ENCODE results near the gene FILIP1. TPM values are rescaled to one million over a fixed set of nuclear protein-coding genes. Genes with fewer than 3 reads are reported as not detected.

FILIP1 gene
- total RNA-seq, 1 experiment from 2014 or later, result 2.9 TPM

DNA sequence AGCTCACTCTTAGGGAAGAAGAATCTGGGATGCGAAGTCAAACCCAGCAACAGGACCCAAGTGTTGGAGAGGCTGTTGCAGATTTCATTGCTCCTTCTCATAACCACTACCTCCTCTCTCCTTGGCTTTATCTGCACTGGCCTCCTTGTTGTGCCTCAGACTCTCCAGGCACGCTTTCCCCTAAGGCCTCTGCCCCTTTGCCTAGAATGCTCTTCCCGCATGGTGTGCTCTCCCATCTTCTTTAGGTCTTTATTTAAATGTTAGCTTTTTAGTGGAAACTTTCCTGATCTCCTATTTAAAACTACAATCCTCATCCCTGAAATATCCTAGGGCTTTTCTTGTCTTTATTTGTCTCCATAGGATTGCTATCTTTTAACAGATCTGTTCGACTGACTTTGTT, 114.1 kb downstream of the FILIP1 start (continued):
- TF ChIP-seq, protein P1, sequence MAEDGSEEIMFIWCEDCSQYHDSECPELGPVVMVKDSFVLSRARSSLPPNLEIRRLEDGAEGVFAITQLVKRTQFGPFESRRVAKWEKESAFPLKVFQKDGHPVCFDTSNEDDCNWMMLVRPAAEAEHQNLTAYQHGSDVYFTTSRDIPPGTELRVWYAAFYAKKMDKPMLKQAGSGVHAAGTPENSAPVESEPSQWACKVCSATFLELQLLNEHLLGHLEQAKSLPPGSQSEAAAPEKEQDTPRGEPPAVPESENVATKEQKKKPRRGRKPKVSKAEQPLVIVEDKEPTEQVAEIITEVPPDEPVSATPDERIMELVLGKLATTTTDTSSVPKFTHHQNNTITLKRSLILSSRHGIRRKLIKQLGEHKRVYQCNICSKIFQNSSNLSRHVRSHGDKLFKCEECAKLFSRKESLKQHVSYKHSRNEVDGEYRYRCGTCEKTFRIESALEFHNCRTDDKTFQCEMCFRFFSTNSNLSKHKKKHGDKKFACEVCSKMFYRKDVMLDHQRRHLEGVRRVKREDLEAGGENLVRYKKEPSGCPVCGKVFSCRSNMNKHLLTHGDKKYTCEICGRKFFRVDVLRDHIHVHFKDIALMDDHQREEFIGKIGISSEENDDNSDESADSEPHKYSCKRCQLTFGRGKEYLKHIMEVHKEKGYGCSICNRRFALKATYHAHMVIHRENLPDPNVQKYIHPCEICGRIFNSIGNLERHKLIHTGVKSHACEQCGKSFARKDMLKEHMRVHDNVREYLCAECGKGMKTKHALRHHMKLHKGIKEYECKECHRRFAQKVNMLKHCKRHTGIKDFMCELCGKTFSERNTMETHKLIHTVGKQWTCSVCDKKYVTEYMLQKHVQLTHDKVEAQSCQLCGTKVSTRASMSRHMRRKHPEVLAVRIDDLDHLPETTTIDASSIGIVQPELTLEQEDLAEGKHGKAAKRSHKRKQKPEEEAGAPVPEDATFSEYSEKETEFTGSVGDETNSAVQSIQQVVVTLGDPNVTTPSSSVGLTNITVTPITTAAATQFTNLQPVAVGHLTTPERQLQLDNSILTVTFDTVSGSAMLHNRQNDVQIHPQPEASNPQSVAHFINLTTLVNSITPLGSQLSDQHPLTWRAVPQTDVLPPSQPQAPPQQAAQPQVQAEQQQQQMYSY (CRISPR knock-in tag; IDR thresholded peaks at IDR 0.05), result no peak
- TF ChIP-seq GABPB1 (CRISPR knock-in tag; IDR thresholded peaks at IDR 0.05) (no peak), ESRRA (CRISPR knock-in tag; IDR thresholded peaks at IDR 0.05; ENCODE audit: borderline replicate concordance) (no peak), TEAD4 (CRISPR knock-in tag; IDR thresholded peaks at IDR 0.05) (no peak)

DNA sequence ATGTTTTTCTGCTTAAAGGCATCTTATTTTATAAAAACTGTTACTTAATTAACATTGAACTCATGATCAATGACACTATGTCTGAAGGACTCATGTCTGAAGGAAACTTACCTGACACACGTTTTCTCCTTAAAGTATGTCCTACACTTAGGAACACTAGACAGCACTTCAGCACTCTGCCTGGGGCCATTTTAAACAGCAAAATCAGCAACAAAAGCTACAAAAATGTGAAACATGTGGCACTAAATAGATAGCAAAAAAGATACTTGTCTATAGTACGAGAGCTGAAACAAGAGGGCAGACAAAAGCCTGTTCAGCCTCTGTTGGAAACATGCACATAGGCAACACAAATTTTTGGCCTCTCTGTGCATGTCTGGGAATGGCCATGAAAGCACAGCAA, 115.5 kb downstream of the FILIP1 start:
- Mint-ChIP-seq H3K9me3 (peaks cover under 1% of the 10 kb centered on the region), H3K27me3 (ENCODE audit: low read depth) (no peaks in the 10 kb centered on the region), H3K36me3 (no peaks in the 10 kb centered on the region), H3K4me1 (peaks cover 51% of the 10 kb centered on the region), H3K4me3 (no peak overlapping the region), H3K27ac (no peak overlapping the region)
- ChIA-PET CTCF (interaction anchor here (2.5 kb wide), 1 partner anchor 10 kb away, joined by 10 read pairs; no protein-coding TSS in a partner anchor), POLR2A (no interaction called here)
- DNase-seq (ENCODE audit: low spot score), result no peak
- ATAC-seq, result no peak
- TF ChIP-seq NR2C2 (CRISPR knock-in tag; IDR thresholded peaks at IDR 0.05), result no peak
- TF ChIP-seq ZNF263 (CRISPR knock-in tag; IDR thresholded peaks at IDR 0.05; ENCODE audit: low read depth), result no peak
- TF ChIP-seq, protein P2, sequence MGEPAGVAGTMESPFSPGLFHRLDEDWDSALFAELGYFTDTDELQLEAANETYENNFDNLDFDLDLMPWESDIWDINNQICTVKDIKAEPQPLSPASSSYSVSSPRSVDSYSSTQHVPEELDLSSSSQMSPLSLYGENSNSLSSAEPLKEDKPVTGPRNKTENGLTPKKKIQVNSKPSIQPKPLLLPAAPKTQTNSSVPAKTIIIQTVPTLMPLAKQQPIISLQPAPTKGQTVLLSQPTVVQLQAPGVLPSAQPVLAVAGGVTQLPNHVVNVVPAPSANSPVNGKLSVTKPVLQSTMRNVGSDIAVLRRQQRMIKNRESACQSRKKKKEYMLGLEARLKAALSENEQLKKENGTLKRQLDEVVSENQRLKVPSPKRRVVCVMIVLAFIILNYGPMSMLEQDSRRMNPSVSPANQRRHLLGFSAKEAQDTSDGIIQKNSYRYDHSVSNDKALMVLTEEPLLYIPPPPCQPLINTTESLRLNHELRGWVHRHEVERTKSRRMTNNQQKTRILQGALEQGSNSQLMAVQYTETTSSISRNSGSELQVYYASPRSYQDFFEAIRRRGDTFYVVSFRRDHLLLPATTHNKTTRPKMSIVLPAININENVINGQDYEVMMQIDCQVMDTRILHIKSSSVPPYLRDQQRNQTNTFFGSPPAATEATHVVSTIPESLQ (CRISPR knock-in tag; IDR thresholded peaks at IDR 0.05), result no peak
- TF ChIP-seq, protein P3, sequence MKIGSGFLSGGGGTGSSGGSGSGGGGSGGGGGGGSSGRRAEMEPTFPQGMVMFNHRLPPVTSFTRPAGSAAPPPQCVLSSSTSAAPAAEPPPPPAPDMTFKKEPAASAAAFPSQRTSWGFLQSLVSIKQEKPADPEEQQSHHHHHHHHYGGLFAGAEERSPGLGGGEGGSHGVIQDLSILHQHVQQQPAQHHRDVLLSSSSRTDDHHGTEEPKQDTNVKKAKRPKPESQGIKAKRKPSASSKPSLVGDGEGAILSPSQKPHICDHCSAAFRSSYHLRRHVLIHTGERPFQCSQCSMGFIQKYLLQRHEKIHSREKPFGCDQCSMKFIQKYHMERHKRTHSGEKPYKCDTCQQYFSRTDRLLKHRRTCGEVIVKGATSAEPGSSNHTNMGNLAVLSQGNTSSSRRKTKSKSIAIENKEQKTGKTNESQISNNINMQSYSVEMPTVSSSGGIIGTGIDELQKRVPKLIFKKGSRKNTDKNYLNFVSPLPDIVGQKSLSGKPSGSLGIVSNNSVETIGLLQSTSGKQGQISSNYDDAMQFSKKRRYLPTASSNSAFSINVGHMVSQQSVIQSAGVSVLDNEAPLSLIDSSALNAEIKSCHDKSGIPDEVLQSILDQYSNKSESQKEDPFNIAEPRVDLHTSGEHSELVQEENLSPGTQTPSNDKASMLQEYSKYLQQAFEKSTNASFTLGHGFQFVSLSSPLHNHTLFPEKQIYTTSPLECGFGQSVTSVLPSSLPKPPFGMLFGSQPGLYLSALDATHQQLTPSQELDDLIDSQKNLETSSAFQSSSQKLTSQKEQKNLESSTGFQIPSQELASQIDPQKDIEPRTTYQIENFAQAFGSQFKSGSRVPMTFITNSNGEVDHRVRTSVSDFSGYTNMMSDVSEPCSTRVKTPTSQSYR (CRISPR knock-in tag; IDR thresholded peaks at IDR 0.05), result no peak
- TF ChIP-seq, protein P4, sequence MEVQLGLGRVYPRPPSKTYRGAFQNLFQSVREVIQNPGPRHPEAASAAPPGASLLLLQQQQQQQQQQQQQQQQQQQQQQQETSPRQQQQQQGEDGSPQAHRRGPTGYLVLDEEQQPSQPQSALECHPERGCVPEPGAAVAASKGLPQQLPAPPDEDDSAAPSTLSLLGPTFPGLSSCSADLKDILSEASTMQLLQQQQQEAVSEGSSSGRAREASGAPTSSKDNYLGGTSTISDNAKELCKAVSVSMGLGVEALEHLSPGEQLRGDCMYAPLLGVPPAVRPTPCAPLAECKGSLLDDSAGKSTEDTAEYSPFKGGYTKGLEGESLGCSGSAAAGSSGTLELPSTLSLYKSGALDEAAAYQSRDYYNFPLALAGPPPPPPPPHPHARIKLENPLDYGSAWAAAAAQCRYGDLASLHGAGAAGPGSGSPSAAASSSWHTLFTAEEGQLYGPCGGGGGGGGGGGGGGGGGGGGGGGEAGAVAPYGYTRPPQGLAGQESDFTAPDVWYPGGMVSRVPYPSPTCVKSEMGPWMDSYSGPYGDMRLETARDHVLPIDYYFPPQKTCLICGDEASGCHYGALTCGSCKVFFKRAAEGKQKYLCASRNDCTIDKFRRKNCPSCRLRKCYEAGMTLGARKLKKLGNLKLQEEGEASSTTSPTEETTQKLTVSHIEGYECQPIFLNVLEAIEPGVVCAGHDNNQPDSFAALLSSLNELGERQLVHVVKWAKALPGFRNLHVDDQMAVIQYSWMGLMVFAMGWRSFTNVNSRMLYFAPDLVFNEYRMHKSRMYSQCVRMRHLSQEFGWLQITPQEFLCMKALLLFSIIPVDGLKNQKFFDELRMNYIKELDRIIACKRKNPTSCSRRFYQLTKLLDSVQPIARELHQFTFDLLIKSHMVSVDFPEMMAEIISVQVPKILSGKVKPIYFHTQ (CRISPR knock-in tag; IDR thresholded peaks at IDR 0.05), result no peak
- TF ChIP-seq, protein P5, sequence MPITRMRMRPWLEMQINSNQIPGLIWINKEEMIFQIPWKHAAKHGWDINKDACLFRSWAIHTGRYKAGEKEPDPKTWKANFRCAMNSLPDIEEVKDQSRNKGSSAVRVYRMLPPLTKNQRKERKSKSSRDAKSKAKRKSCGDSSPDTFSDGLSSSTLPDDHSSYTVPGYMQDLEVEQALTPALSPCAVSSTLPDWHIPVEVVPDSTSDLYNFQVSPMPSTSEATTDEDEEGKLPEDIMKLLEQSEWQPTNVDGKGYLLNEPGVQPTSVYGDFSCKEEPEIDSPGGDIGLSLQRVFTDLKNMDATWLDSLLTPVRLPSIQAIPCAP (CRISPR knock-in tag; IDR thresholded peaks at IDR 0.05), result no peak
- TF ChIP-seq FOXP1 (CRISPR knock-in tag; IDR thresholded peaks at IDR 0.05; ENCODE audit: borderline replicate concordance), result no peak
- TF ChIP-seq NR3C1 (CRISPR knock-in tag; conservative IDR thresholded peaks at IDR 0.05; ENCODE audit: low read depth), result no peak
- no peak for TF ChIP-seq SMAD3 (CRISPR knock-in tag; IDR thresholded peaks at IDR 0.05; ENCODE audit: borderline replicate concordance)
- TF ChIP-seq EMX1 (CRISPR knock-in tag; IDR thresholded peaks at IDR 0.05), result no peak
- no peak for TF ChIP-seq NFATC4 (CRISPR knock-in tag; IDR thresholded peaks at IDR 0.05)
- no peak for TF ChIP-seq ZNF219 (CRISPR knock-in tag; IDR thresholded peaks at IDR 0.05; ENCODE audit: borderline replicate concordance)
- TF ChIP-seq TEAD4 (CRISPR knock-in tag; IDR thresholded peaks at IDR 0.05), result no peak
- TF ChIP-seq, protein P6, sequence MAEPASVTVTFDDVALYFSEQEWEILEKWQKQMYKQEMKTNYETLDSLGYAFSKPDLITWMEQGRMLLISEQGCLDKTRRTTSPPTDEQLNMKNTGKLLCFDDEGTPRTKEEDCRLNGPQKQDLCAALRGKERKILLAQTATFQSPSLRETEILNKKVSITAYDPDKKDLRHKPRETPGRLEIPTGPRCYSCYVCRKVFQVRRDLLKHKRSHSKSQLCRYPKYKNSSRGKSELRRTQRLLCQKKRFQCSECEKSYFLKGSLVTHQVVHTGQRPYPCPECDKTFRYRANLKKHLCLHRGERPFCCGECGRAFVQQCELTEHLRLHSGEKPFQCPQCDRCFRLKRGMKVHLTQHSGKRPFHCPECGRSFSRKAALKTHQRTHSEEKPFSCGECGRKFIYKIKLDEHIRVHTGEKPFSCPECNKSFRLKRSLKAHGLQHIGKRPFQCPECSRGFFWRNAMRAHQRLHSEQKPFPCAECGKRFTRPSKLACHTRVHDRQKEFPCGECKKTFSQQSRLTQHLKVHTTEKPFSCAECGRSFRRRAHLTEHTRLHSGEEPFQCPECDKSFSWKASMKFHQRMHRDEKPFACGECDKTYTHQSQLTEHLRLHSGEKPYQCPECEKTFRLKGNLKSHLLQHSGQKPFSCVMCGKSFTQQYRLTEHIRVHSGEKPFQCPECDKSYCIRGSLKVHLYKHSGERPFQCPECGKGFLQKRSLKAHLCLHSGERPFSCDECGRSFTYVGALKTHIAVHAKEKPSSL (CRISPR knock-in tag; conservative IDR thresholded peaks at IDR 0.05), result no peak
